Measurements from ENCODE around the gene HBS1L. TPM values are rescaled to one million over a fixed set of nuclear protein-coding genes. Genes with fewer than 3 reads are reported as not detected.
A peak's percentile ranks its signal among the peaks of the same experiment; 100 is the strongest.

HBS1L gene
- total RNA-seq, result 104 and 115 TPM in 2 replicates

GRCh38 chr6:135054569-135055498, at the start of gene HBS1L:
Gene HBS1L, minus strand, starts transcription at chr6:135054822. Its CDS starts 131 bp downstream, at chr6:135054691.
- peaks cover 42% of the 10 kb centered on the region for H3K4me1 Mint-ChIP-seq (ENCODE audit: low read depth)
- no peaks in the 10 kb centered on the region for H3K9me3 Mint-ChIP-seq
- H3K27ac Mint-ChIP-seq, result peak within 1 kb of the TSS; percentile 96
- H3K4me3 Mint-ChIP-seq, result peak within 1 kb of the TSS; percentile 94
- H3K27me3 Mint-ChIP-seq (ENCODE audit: insufficient read depth), result peaks cover 2% of the 10 kb centered on the region
- peaks cover 22% of the 10 kb centered on the region for H3K36me3 Mint-ChIP-seq (ENCODE audit: low read depth)
- peak; percentile 99 for DNase-seq (ENCODE audit: low spot score)
- intact Hi-C loops (cut with micrococcal nuclease), result loop anchor here (1.0 to 5.0 kb wide), 13 partner anchors 25 to 1234 kb away; partner anchors contain the start of gene BCLAF1

GRCh38 chr6:135104199-135104598, 49.6 kb upstream of the HBS1L start:
- H3K4me3 Mint-ChIP-seq, result no peak overlapping the region
- DNase-seq (ENCODE audit: low spot score), result no peak
- intact Hi-C loops (cut with micrococcal nuclease), result no loop called here
- peaks cover 48% of the 10 kb centered on the region for H3K4me1 Mint-ChIP-seq (ENCODE audit: low read depth)
- peaks cover 13% of the 10 kb centered on the region for H3K36me3 Mint-ChIP-seq (ENCODE audit: low read depth)
- no peaks in the 10 kb centered on the region for H3K27me3 Mint-ChIP-seq (ENCODE audit: insufficient read depth)
- peaks cover 5% of the 10 kb centered on the region for H3K9me3 Mint-ChIP-seq
- no peak overlapping the region for H3K27ac Mint-ChIP-seq

GRCh38 chr6:135102191-135102590, 47.6 kb upstream of the HBS1L start:
- no peak for DNase-seq (ENCODE audit: low spot score)
- intact Hi-C loops (cut with micrococcal nuclease), result no loop called here
- no peaks in the 10 kb centered on the region for H3K27me3 Mint-ChIP-seq (ENCODE audit: insufficient read depth)
- no peak overlapping the region for H3K4me3 Mint-ChIP-seq
- peaks cover 5% of the 10 kb centered on the region for H3K9me3 Mint-ChIP-seq
- peaks cover 8% of the 10 kb centered on the region for H3K36me3 Mint-ChIP-seq (ENCODE audit: low read depth)
- peaks cover 42% of the 10 kb centered on the region for H3K4me1 Mint-ChIP-seq (ENCODE audit: low read depth)
- no peak overlapping the region for H3K27ac Mint-ChIP-seq

GRCh38 chr6:135097172-135097571, 42.5 kb upstream of the HBS1L start:
- H3K9me3 Mint-ChIP-seq, result no peaks in the 10 kb centered on the region
- peaks cover 7% of the 10 kb centered on the region for H3K36me3 Mint-ChIP-seq (ENCODE audit: low read depth)
- DNase-seq (ENCODE audit: low spot score), result no peak
- H3K4me3 Mint-ChIP-seq, result no peak overlapping the region
- H3K4me1 Mint-ChIP-seq (ENCODE audit: low read depth), result peaks cover 51% of the 10 kb centered on the region
- H3K27me3 Mint-ChIP-seq (ENCODE audit: insufficient read depth), result peaks cover 2% of the 10 kb centered on the region
- intact Hi-C loops (cut with micrococcal nuclease), result no loop called here
- H3K27ac Mint-ChIP-seq, result no peak overlapping the region

- Mint-ChIP-seq H3K4me1 (ENCODE audit: low read depth) (peaks cover 50% of the 10 kb centered on the region), H3K27ac (no peak overlapping the region), H3K27me3 (ENCODE audit: insufficient read depth) (peaks cover 2% of the 10 kb centered on the region), H3K36me3 (ENCODE audit: low read depth) (peaks cover 7% of the 10 kb centered on the region), H3K9me3 (no peaks in the 10 kb centered on the region), H3K4me3 (no peak overlapping the region)
- no peak for DNase-seq (ENCODE audit: low spot score)
- intact Hi-C loops (cut with micrococcal nuclease), result no loop called here
Observed at GRCh38 chr6:135096403-135097130, 41.9 kb upstream of the HBS1L start.

GRCh38 chr6:135095716-135096115, 41.1 kb upstream of the HBS1L start:
- peaks cover 53% of the 10 kb centered on the region for H3K4me1 Mint-ChIP-seq (ENCODE audit: low read depth)
- peaks cover 2% of the 10 kb centered on the region for H3K27me3 Mint-ChIP-seq (ENCODE audit: insufficient read depth)
- no peak overlapping the region for H3K27ac Mint-ChIP-seq
- H3K36me3 Mint-ChIP-seq (ENCODE audit: low read depth), result peaks cover 7% of the 10 kb centered on the region
- H3K4me3 Mint-ChIP-seq, result no peak overlapping the region
- DNase-seq (ENCODE audit: low spot score), result no peak
- no peaks in the 10 kb centered on the region for H3K9me3 Mint-ChIP-seq
- intact Hi-C loops (cut with micrococcal nuclease), result no loop called here

DNA sequence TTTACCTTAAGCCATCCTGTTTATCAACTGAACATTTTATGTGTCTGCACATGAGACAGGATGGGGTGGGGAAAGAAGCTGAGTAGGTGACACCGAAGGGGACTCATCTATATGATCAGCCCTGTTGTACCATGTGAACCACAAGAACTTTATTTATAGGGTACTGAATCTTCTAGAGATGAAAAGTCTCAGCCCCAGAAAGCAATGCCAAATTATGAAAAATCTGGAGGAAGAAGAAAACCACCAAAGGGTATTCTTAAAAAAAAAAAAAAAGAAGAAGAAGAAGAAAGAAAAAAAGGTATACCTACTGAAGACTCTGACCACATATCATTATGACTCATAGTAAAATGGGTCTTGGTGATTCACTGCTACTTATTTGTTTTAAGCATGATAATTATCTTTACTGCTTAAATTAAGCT, 39.8 kb upstream of the HBS1L start:
- intact Hi-C loops (cut with micrococcal nuclease), result loop anchor here (1.0 kb wide), 4 partner anchors 20 to 115 kb away; partner anchors contain the start of gene HBS1L

DNA sequence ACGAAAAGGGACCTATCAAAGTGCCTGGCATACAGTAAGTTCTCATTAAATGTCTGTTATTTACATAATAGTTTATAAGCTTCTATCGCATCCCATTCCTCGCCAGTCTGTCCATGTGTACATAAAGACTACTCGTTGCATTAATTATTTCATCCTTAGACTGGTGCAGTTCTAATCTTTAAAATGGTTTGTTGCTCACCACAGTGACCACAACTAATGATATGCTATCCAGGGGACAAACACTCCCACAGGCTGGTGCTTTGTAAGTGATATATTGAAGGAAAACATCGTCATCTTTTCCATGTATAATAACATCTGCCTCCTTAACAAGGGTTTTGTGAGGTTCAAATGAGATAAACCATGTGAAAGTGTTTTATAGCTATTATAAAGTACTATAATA, 39.0 kb upstream of the HBS1L start:
- H3K9me3 Mint-ChIP-seq, result no peaks in the 10 kb centered on the region
- DNase-seq (ENCODE audit: low spot score), result no peak
- H3K4me3 Mint-ChIP-seq, result no peak overlapping the region
- H3K27ac Mint-ChIP-seq, result peak overlapping the region; percentile 72
- peaks cover 2% of the 10 kb centered on the region for H3K27me3 Mint-ChIP-seq (ENCODE audit: insufficient read depth)
- peaks cover 7% of the 10 kb centered on the region for H3K36me3 Mint-ChIP-seq (ENCODE audit: low read depth)
- intact Hi-C loops (cut with micrococcal nuclease), result no loop called here
- peaks cover 73% of the 10 kb centered on the region for H3K4me1 Mint-ChIP-seq (ENCODE audit: low read depth)

More for the DNA sequence above, 39.8 kb upstream of the HBS1L start:
- peaks cover 7% of the 10 kb centered on the region for H3K36me3 Mint-ChIP-seq (ENCODE audit: low read depth)
- peak; percentile 20 for DNase-seq (ENCODE audit: low spot score)
- peaks cover 65% of the 10 kb centered on the region for H3K4me1 Mint-ChIP-seq (ENCODE audit: low read depth)
- H3K27ac Mint-ChIP-seq, result peak overlapping the region; percentile 95
- H3K4me3 Mint-ChIP-seq, result peak overlapping the region; percentile 24
- no peaks in the 10 kb centered on the region for H3K9me3 Mint-ChIP-seq
- peaks cover 2% of the 10 kb centered on the region for H3K27me3 Mint-ChIP-seq (ENCODE audit: insufficient read depth)

DNA sequence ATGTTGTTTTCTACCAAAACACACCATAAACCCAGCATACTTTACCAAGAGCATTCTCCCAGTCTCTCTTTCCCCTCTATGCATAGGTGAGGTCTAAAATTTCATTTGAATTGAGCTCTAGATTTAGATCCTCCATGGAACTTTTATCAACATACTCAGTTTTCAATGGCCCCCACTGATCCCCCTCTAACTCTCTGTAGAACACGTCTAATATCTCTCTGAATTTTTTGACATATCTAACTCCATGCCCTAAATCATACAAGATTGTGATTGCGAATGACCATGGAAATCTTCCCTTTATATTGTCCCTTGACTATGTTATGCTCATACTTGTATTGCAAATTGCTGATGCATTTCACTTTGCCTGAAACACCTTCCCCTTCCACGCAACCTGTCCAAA, 38.1 kb upstream of the HBS1L start:
- Mint-ChIP-seq H3K9me3 (no peaks in the 10 kb centered on the region), H3K27ac (peak overlapping the region; percentile 67), H3K4me1 (ENCODE audit: low read depth) (peaks cover 82% of the 10 kb centered on the region), H3K27me3 (ENCODE audit: insufficient read depth) (peaks cover 2% of the 10 kb centered on the region), H3K4me3 (no peak overlapping the region), H3K36me3 (ENCODE audit: low read depth) (peaks cover 7% of the 10 kb centered on the region)
- no peak for DNase-seq (ENCODE audit: low spot score)
- intact Hi-C loops (cut with micrococcal nuclease), result no loop called here

GRCh38 chr6:135090819-135091218, 36.2 kb upstream of the HBS1L start:
- Mint-ChIP-seq H3K4me3 (peak overlapping the region; percentile 3), H3K4me1 (ENCODE audit: low read depth) (peaks cover 90% of the 10 kb centered on the region), H3K9me3 (no peaks in the 10 kb centered on the region), H3K27ac (peak overlapping the region; percentile 93), H3K36me3 (ENCODE audit: low read depth) (peaks cover 7% of the 10 kb centered on the region), H3K27me3 (ENCODE audit: insufficient read depth) (peaks cover 2% of the 10 kb centered on the region)
- no peak for DNase-seq (ENCODE audit: low spot score)
- intact Hi-C loops (cut with micrococcal nuclease), result loop anchor here (1.0 kb wide), 4 partner anchors 37 to 112 kb away; no protein-coding TSS in a partner anchor

DNA sequence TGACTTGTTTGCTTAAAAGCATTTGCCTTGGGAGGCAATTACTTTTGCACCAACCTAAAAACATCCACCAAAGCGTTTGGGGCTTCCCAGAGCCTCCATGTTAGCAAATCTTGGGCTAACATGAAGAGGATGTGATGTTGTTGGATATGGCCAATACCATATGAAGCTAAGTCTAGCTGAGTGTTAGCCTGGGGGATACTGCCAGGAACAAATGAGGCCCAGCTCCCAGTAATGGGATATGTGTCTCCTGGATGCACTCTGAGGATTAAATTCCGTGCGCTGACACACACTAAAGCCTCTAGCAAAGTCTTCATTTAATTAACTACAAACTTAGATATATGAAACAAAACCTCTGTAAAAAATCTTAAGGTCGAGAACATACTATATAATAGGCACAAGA, 35.3 kb upstream of the HBS1L start:
- H3K4me3 Mint-ChIP-seq, result peak overlapping the region; percentile 49
- peaks cover 92% of the 10 kb centered on the region for H3K4me1 Mint-ChIP-seq (ENCODE audit: low read depth)
- DNase-seq (ENCODE audit: low spot score), result no peak

GRCh38 chr6:135088818-135089809, 34.5 kb upstream of the HBS1L start:
- DNase-seq (ENCODE audit: low spot score), result peak; percentile 58
- Mint-ChIP-seq H3K27me3 (ENCODE audit: insufficient read depth) (no peaks in the 10 kb centered on the region), H3K36me3 (ENCODE audit: low read depth) (peaks cover 7% of the 10 kb centered on the region), H3K27ac (peak overlapping the region; percentile 93), H3K4me3 (peak overlapping the region; percentile 57), H3K4me1 (ENCODE audit: low read depth) (peaks cover 89% of the 10 kb centered on the region), H3K9me3 (no peaks in the 10 kb centered on the region)
- intact Hi-C loops (cut with micrococcal nuclease), result loop anchor here (1.0 to 5.0 kb wide), 6 partner anchors 25 to 802 kb away; partner anchors contain the start of gene HBS1L

More for the DNA sequence above, 35.3 kb upstream of the HBS1L start:
- intact Hi-C loops (cut with micrococcal nuclease), result loop anchor here (1.0 to 5.0 kb wide), 6 partner anchors 38 to 803 kb away; no protein-coding TSS in a partner anchor
- no peaks in the 10 kb centered on the region for H3K9me3 Mint-ChIP-seq
- H3K27ac Mint-ChIP-seq, result peak overlapping the region; percentile 93
- peaks cover 2% of the 10 kb centered on the region for H3K27me3 Mint-ChIP-seq (ENCODE audit: insufficient read depth)
- peaks cover 7% of the 10 kb centered on the region for H3K36me3 Mint-ChIP-seq (ENCODE audit: low read depth)

All from activated T-helper 1 cell treated with anti-CD3 and anti-CD28 coated beads, Interleukin-12 subunit alpha, Interleukin-12 subunit beta, Interleukin-2, Interleukin-4 antibody, amounts not matched to agents 30 ng/mL and 10 ng/mL and 1 ng/mL, durations not matched to agents 14 hours and 24 hours and 36 hours (primary cell).